Measurements from ENCODE around the gene PPP1R9A.

PPP1R9A gene

DNA sequence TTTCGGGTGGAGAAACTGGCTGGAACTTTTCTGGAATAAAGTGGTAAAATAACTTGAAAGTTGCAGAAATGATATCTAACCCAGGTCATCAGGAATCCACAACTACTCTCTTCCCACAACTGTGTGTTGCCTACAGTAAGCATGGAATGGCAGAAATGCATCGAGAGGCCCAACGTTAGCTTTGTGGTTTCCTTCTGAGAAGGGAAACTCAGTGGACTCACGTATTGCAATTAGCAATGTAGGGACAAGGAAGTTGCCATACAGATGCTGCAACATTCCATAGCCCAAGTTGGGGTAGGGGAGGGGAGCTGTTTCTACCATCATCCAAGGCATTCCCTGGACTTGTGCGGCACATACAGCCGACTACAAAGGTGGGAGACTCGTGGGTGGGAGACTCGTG is 415.0 kb downstream of the PPP1R9A start:
- H3K27ac ChIP-seq, result no peak overlapping the region
- no peak for DNase-seq (ENCODE audit: low spot score)
- no peak overlapping the region for H3K4me3 ChIP-seq
- no peak for TF ChIP-seq CTCF (IDR thresholded peaks at IDR 0.05)

DNA sequence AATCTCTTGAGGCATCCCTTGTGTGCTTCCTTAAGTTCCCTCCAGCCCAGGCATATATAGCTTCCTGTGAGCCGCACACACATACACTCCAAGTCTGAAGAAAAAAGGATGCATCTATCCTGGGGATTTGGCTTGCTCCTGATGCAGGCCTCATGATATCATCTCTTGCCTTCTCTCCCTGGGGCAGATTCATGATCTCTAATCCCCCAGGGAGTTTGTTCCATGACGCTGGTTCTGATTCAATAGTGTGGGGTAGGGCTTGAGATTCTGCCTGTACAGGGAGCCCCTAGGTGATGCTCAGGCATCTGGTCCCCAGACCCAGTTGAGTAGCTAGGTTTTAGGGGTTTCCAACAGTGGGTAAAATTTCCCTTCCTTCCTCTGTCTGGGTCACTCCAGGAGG is 415.5 kb downstream of the PPP1R9A start:
- H3K27ac ChIP-seq, result no peak overlapping the region
- TF ChIP-seq CTCF (IDR thresholded peaks at IDR 0.05), result no peak
- DNase-seq (ENCODE audit: low spot score), result no peak
- no peak overlapping the region for H3K4me3 ChIP-seq

GRCh38 chr7:95323410-95324129 is 416.2 kb downstream of the PPP1R9A start:
- Histone ChIP-seq H3K4me3 (no peak overlapping the region), H3K27ac (no peak overlapping the region)
- TF ChIP-seq CTCF (IDR thresholded peaks at IDR 0.05), result no peak
- DNase-seq (ENCODE audit: low spot score), result no peak

- no peak for TF ChIP-seq CTCF (IDR thresholded peaks at IDR 0.05)
- no peak within 1 kb of the TSS for H3K4me3 ChIP-seq
- DNase-seq (ENCODE audit: low spot score), result no peak
- no peak within 1 kb of the TSS for H3K27ac ChIP-seq
These were observed 417.0 kb downstream of the PPP1R9A start, which contains the start of gene PON1 for GRCh38 chr7:95324431-95324830. Gene PON1, minus strand, starts transcription at chr7:95324532. Its CDS starts 57 bp downstream, at chr7:95324475.

DNA sequence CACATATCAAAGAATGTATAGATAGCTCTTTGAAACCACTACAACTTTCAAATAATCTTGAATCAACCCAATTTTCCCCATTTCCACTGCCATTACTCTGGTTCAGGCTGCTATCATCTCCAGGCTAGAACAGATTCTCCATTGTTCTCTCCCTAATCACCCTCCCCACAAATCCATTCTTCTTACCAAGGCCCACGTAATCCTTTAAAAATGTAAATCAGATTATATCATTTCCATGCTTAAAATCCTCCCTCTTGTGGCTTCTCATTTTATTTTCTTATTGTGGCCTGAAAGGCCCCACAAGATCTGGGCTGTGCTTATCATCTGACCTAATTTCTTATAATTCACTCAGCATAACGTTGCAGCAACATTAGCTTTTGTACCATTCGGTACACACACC is 420.0 kb downstream of the PPP1R9A start:
- Histone ChIP-seq H3K4me3 (no peak overlapping the region), H3K27ac (no peak overlapping the region)
- no peak for TF ChIP-seq CTCF (IDR thresholded peaks at IDR 0.05)
- no peak for DNase-seq (ENCODE audit: low spot score)

- no peak for DNase-seq (ENCODE audit: low spot score)
- Histone ChIP-seq H3K4me3 (peak overlapping the region; percentile 56), H3K27ac (no peak overlapping the region)
- no peak for TF ChIP-seq CTCF (IDR thresholded peaks at IDR 0.05)
These were observed 423.0 kb downstream of the PPP1R9A start for GRCh38 chr7:95330204-95330960.

GRCh38 chr7:95330961-95331337 is 423.6 kb downstream of the PPP1R9A start:
- no peak for DNase-seq (ENCODE audit: low spot score)
- TF ChIP-seq CTCF (IDR thresholded peaks at IDR 0.05), result no peak
- H3K4me3 ChIP-seq, result peak overlapping the region; percentile 56
- H3K27ac ChIP-seq, result no peak overlapping the region

Data from coronary artery (tissue), 2 donors.